Neural progenitor cell (in vitro differentiated cells): ENCODE measurements around the gene DMAP1. TPM values are rescaled to one million over a fixed set of nuclear protein-coding genes. Genes with fewer than 3 reads are reported as not detected.

Source experiments
- DNase-seq: peaks from one replicate; pipeline ENCODE4 v3.0.0-alpha.2; 2016; ENCODE audit warnings: low spot score
- H2AFZ ChIP-seq: fragments of 200-600 bp; sonication (generic); replicated peaks from 2 replicates; pipeline ENCODE4 v1.6.1; 2016; ENCODE audit warnings: antibody characterized with exemption
- H3F3A ChIP-seq: fragments of 200-600 bp; sonication (generic); 2 replicates; pipeline ENCODE4 v1.6.1; 2016; ENCODE audit warnings: antibody characterized with exemption, low read depth
- H3K27ac ChIP-seq: fragments of 200-600 bp; sonication (generic); 2 replicates; pipeline ENCODE4 v1.5.1; 2016; ENCODE audit warnings: mild to moderate bottlenecking
- H3K27me3 ChIP-seq: fragments of 200-600 bp; sonication (generic); 2 replicates; pipeline ENCODE4 v1.6.1; 2016; ENCODE audit warnings: mild to moderate bottlenecking, moderate library complexity
- H3K36me3 ChIP-seq: fragments of 200-600 bp; sonication (generic); 2 replicates; pipeline ENCODE4 v1.5.1; 2016
- H3K4me1 ChIP-seq: fragments of 200-600 bp; sonication (generic); 2 replicates; pipeline ENCODE4 v1.6.1; 2016; ENCODE audit warnings: mixed run types
- H3K4me2 ChIP-seq: fragments of 200-600 bp; sonication (generic); 2 replicates; pipeline ENCODE4 v1.6.1; 2016
- H3K4me3 ChIP-seq: fragments of 200-600 bp; sonication (generic); 2 replicates; pipeline ENCODE4 v1.5.1; 2016
- H3K79me2 ChIP-seq: fragments of 200-600 bp; sonication (generic); 2 replicates; pipeline ENCODE4 v1.6.1; 2016; ENCODE audit warnings: low read depth
- H3K9ac ChIP-seq: fragments of 200-600 bp; sonication (generic); 2 replicates; pipeline ENCODE4 v1.6.1; 2016
- H3K9me3 ChIP-seq: fragments of 200-600 bp; sonication (generic); 2 replicates; pipeline ENCODE4 v1.5.1; 2016; ENCODE audit warnings: low read depth
- H4K20me1 ChIP-seq: fragments of 200-600 bp; sonication (generic); 2 replicates; pipeline ENCODE4 v1.6.1; 2016; ENCODE audit warnings: low read depth
- H3K27ac Mint-ChIP-seq: 3 replicates; pipeline ENCODE4 v1.8.0; 2021; ENCODE audit warnings: mixed read lengths
- H3K27me3 Mint-ChIP-seq: 2 replicates; pipeline ENCODE4 v1.8.0; 2022; ENCODE audit warnings: low read depth, mild to moderate bottlenecking, inconsistent platforms, moderate library complexity, mixed read lengths; ENCODE audit not compliant: insufficient read depth
- H3K36me3 Mint-ChIP-seq: 3 replicates; pipeline ENCODE4 v1.8.0; 2021; ENCODE audit warnings: mixed read lengths
- H3K4me1 Mint-ChIP-seq: 3 replicates; pipeline ENCODE4 v1.8.0; 2021; ENCODE audit warnings: mixed read lengths
- H3K4me3 Mint-ChIP-seq: 3 replicates; pipeline ENCODE4 v1.8.0; 2021; ENCODE audit warnings: mild to moderate bottlenecking, moderate library complexity, mixed read lengths
- H3K9me3 Mint-ChIP-seq: 3 replicates; pipeline ENCODE4 v1.8.0; 2020; ENCODE audit warnings: mixed read lengths
- CTCF ChIP-seq: fragments of 200-600 bp; sonication (generic); IDR thresholded peaks from 2 replicates; pipeline ENCODE4 v1.5.1; 2017; ENCODE audit warnings: antibody characterized with exemption, mild to moderate bottlenecking
- EZH2 ChIP-seq: fragments of 200-600 bp; sonication (generic); IDR thresholded peaks from 2 replicates; pipeline ENCODE4 v1.6.1; 2017; ENCODE audit warnings: antibody characterized with exemption, mild to moderate bottlenecking, moderate library complexity
- EZH2phosphoT487 ChIP-seq: fragments of 200-600 bp; sonication (generic); IDR thresholded peaks from 2 replicates; pipeline ENCODE4 v1.6.1; 2017; ENCODE audit warnings: antibody characterized with exemption
- total RNA-seq: library from RNA; depleted of rRNA; stranded (reverse); fragments of >200 nt; gene quantifications from 2 replicates; pipeline ENCODE4 v1.2.3, GENCODE V29; 2015; ENCODE audit warnings: low replicate concordance

The DMAP1 gene
- total RNA-seq: 22.3 and 29.8 TPM in 2 replicates

- H3K27me3 Mint-ChIP-seq: peaks cover 2% of the 10 kb centered on the region
- no peak within 1 kb of the TSS for H3K27ac ChIP-seq
- peak within 1 kb of the TSS; percentile 88 for H3K4me3 Mint-ChIP-seq
- peaks cover 14% of the 10 kb centered on the region for H3F3A ChIP-seq
- H3K9ac ChIP-seq: peak within 1 kb of the TSS; percentile 51
- peak within 1 kb of the TSS; percentile 91 for H3K4me2 ChIP-seq
- TF ChIP-seq EZH2 (peak; percentile 58), CTCF (no peak)
- DNase-seq: peak; percentile 92
- peaks cover 11% of the 10 kb centered on the region for H3K4me1 Mint-ChIP-seq
- H3K27me3 ChIP-seq: no peaks in the 10 kb centered on the region
- no peaks in the 10 kb centered on the region for H3K9me3 Mint-ChIP-seq
- peak within 1 kb of the TSS; percentile 81 for H3K4me3 ChIP-seq
- H2AFZ ChIP-seq: peak within 1 kb of the TSS; percentile 93
- no peaks in the 10 kb centered on the region for H3K36me3 ChIP-seq
- H3K36me3 Mint-ChIP-seq: peaks cover 5% of the 10 kb centered on the region
- peaks cover 5% of the 10 kb centered on the region for H3K79me2 ChIP-seq
- H3K9me3 ChIP-seq: no peaks in the 10 kb centered on the region
- peaks cover 5% of the 10 kb centered on the region for H3K4me1 ChIP-seq
- peak within 1 kb of the TSS; percentile 94 for H3K27ac Mint-ChIP-seq
- peaks cover 7% of the 10 kb centered on the region for H4K20me1 ChIP-seq
Measured at GRCh38 chr1:44213222-44214112, at the start of gene DMAP1. Gene DMAP1 (plus strand): TSS chr1:44213471. CDS start chr1:44213754, 283 bp downstream.

- no peak overlapping the region for H3K4me3 ChIP-seq
- peaks cover 3% of the 10 kb centered on the region for H3K4me1 Mint-ChIP-seq
- H2AFZ ChIP-seq: no peak overlapping the region
- no peaks in the 10 kb centered on the region for H3K4me1 ChIP-seq
- no peaks in the 10 kb centered on the region for H3K9me3 ChIP-seq
- H3K27ac Mint-ChIP-seq: no peak overlapping the region
- H3K27me3 Mint-ChIP-seq: peaks cover 2% of the 10 kb centered on the region
- TF ChIP-seq CTCF (peak; percentile 8), EZH2phosphoT487 (no peak)
- no peaks in the 10 kb centered on the region for H3K79me2 ChIP-seq
- no peak overlapping the region for H3K4me3 Mint-ChIP-seq
- no peaks in the 10 kb centered on the region for H3K36me3 Mint-ChIP-seq
- H3K36me3 ChIP-seq: no peaks in the 10 kb centered on the region
- H3K4me2 ChIP-seq: no peak overlapping the region
- H3F3A ChIP-seq: no peaks in the 10 kb centered on the region
- no peaks in the 10 kb centered on the region for H4K20me1 ChIP-seq
- H3K9me3 Mint-ChIP-seq: peaks cover 25% of the 10 kb centered on the region
- H3K9ac ChIP-seq: no peak overlapping the region
- H3K27me3 ChIP-seq: no peaks in the 10 kb centered on the region
- H3K27ac ChIP-seq: no peak overlapping the region
- DNase-seq: no peak
Measured at GRCh38 chr1:44168520-44169098, 44.7 kb upstream of the DMAP1 start.

- Histone ChIP-seq H3K9ac (no peak overlapping the region), H3K36me3 (no peaks in the 10 kb centered on the region), H4K20me1 (no peaks in the 10 kb centered on the region), H3K4me1 (no peaks in the 10 kb centered on the region), H2AFZ (no peak overlapping the region), H3K27ac (no peak overlapping the region), H3K4me3 (no peak overlapping the region), H3F3A (no peaks in the 10 kb centered on the region), H3K4me2 (no peak overlapping the region), H3K27me3 (no peaks in the 10 kb centered on the region), H3K79me2 (no peaks in the 10 kb centered on the region), H3K9me3 (peaks cover 5% of the 10 kb centered on the region)
- Mint-ChIP-seq H3K4me3 (no peak overlapping the region), H3K9me3 (peaks cover 37% of the 10 kb centered on the region), H3K4me1 (peaks cover 3% of the 10 kb centered on the region), H3K27ac (no peak overlapping the region), H3K27me3 (peaks cover 2% of the 10 kb centered on the region), H3K36me3 (no peaks in the 10 kb centered on the region)
- no peak for DNase-seq
- peak; percentile 18 for TF ChIP-seq CTCF
- no peak for TF ChIP-seq EZH2phosphoT487
Measured at GRCh38 chr1:44170281-44170823, 42.9 kb upstream of the DMAP1 start.
